ENCODE measurements around the gene GCSH. TPM values are rescaled to one million over a fixed set of nuclear protein-coding genes. Genes with fewer than 3 reads are reported as not detected.

GCSH gene
- total RNA-seq, 1 donor from 2014 or later: 17.6 TPM

DNA sequence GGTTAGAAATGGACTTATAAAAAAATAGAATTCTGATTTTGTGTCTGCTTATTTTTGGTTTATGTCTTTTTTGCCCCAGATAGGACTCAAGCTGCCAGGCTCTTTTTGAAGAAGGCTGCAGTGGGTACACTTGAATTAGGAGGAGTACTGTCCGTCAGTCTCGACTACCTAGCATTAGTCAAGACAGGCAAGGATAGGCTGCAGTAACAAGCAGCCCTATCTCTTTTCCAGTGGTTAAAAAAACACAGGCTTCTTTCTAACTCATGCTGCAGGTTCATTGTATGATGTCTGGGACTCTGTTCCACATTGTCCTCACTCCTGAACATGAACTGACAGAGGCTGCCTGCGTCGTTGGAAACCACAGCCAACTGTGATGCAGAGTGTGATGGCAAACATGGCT, 27.1 kb downstream of the GCSH start:
- Histone ChIP-seq H3K4me3 (ENCODE audit: low read depth, low read length) (no peak overlapping the region), H3K27me3 (ENCODE audit: control insufficient read depth, insufficient read depth, low read length) (no peaks in the 10 kb centered on the region), H3K36me3 (ENCODE audit: control insufficient read depth, insufficient read depth, low read length) (no peaks in the 10 kb centered on the region)
- no peak for DNase-seq (ENCODE audit: low read depth)
- TF ChIP-seq, protein P1, sequence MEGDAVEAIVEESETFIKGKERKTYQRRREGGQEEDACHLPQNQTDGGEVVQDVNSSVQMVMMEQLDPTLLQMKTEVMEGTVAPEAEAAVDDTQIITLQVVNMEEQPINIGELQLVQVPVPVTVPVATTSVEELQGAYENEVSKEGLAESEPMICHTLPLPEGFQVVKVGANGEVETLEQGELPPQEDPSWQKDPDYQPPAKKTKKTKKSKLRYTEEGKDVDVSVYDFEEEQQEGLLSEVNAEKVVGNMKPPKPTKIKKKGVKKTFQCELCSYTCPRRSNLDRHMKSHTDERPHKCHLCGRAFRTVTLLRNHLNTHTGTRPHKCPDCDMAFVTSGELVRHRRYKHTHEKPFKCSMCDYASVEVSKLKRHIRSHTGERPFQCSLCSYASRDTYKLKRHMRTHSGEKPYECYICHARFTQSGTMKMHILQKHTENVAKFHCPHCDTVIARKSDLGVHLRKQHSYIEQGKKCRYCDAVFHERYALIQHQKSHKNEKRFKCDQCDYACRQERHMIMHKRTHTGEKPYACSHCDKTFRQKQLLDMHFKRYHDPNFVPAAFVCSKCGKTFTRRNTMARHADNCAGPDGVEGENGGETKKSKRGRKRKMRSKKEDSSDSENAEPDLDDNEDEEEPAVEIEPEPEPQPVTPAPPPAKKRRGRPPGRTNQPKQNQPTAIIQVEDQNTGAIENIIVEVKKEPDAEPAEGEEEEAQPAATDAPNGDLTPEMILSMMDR (IDR thresholded peaks at IDR 0.05; ENCODE audit: insufficient read depth, low read length, severe bottlenecking): no peak
- FAIRE-seq: no peak

DNA sequence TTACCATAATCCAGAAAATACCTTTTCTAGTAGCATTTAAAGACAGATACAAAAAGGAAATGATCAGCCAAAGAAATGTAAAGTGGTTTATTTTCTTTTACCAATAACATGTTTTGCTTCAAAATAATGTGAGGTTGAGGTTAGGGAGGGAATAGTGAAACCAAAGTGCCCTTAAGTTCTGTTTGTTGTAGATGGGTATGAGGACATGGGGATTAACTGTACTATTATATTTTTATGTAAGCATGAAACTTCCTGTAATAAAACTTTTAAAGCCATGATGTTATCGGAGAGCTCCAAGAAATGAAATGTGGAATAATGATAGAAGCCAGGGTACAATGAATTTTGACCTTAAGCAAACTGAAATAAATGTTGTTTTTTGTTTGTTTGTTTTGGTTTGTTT, 29.0 kb downstream of the GCSH start:
- no peaks in the 10 kb centered on the region for H3K27me3 ChIP-seq (ENCODE audit: control insufficient read depth, insufficient read depth, low read length)
- FAIRE-seq (no peak), DNase-seq (ENCODE audit: low read depth) (no peak)
- TF ChIP-seq, protein P1 (IDR thresholded peaks at IDR 0.05; ENCODE audit: insufficient read depth, low read length, severe bottlenecking): no peak
- H3K36me3 ChIP-seq (ENCODE audit: control insufficient read depth, insufficient read depth, low read length): no peaks in the 10 kb centered on the region
- no peak overlapping the region for H3K4me3 ChIP-seq (ENCODE audit: low read depth, low read length)

DNA sequence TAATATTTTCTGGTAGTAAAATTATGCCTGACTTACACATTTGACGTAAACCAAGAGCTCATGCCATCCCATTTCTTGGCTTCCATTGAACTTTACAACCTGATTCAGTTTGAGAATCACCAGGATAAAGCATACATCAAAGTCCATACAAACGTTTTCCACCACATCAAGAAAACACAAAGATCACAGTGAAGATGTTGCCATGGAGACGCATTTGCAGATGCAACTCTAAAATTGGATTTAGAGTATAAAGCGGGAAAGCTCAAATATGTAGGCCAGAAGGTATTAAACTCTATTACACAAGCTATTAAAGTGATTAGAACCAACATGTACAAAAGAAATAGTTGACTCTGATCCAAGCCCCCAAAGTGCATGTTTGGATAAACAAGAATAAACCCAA, 29.5 kb downstream of the GCSH start:
- no peak for DNase-seq (ENCODE audit: low read depth)
- H3K36me3 ChIP-seq (ENCODE audit: control insufficient read depth, insufficient read depth, low read length): no peaks in the 10 kb centered on the region
- H3K27me3 ChIP-seq (ENCODE audit: control insufficient read depth, insufficient read depth, low read length): no peaks in the 10 kb centered on the region
- no peak overlapping the region for H3K4me3 ChIP-seq (ENCODE audit: low read depth, low read length)
- TF ChIP-seq, protein P1 (IDR thresholded peaks at IDR 0.05; ENCODE audit: insufficient read depth, low read length, severe bottlenecking): no peak
- FAIRE-seq: no peak

DNA sequence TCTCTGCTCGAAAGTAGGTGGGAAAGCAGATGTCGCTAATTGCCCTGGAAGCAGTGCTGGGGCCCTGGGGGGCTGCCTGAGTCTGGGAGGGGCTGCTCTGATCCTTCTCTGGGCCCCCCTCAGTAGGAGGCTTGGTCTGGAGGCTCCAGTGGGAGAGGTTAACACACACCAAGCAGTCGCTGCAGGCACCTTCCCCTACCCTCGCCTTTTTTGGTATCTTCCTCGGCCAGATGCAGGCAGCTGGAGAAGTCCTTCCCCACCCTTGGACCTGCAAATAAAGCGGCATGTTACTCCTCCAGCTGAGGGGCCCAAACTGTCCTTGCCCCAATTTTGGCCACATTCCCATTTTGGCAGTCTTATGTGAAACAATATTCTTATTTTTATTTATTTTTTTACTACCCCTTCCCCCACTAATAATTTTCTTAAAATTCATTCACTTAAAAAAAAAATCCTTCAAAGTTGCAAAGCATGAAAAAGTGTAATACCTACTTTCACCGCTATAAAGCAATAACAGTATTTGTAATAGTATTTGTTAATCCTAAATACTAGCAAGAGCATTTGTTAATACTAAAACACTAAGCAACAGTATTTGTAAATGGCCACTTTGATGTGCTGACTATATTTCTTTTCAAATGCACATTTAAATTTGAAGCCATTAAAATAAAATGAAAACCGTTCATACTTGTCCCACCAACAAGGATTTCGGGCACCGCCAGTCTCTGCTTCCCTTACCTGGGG, 34.2 kb downstream of the GCSH start:
- TF ChIP-seq, protein P1 (IDR thresholded peaks at IDR 0.05; ENCODE audit: insufficient read depth, low read length, severe bottlenecking): no peak
- no peak for FAIRE-seq
- H3K27me3 ChIP-seq (ENCODE audit: control insufficient read depth, insufficient read depth, low read length): no peaks in the 10 kb centered on the region
- H3K4me3 ChIP-seq (ENCODE audit: low read depth, low read length): no peak overlapping the region
- no peaks in the 10 kb centered on the region for H3K36me3 ChIP-seq (ENCODE audit: control insufficient read depth, insufficient read depth, low read length)
- DNase-seq (ENCODE audit: low read depth): no peak

DNA sequence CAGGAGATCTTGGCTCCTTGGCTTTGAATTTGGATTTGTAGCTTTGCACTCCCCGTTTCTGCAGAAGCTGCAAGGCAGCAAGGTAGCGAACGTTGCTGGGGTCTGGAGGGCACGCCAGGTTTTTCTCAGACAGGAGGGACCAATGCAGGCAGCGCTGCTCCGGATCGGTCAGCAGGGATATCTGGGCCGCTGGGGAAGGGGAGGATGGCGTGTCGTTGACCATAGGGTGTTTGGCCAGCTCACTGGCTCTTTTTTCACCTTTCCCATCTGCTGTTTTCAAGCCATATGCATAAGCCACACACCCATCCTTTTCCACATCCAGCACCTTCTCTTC, 34.9 kb downstream of the GCSH start:
- FAIRE-seq (no peak), DNase-seq (ENCODE audit: low read depth) (no peak)
- H3K27me3 ChIP-seq (ENCODE audit: control insufficient read depth, insufficient read depth, low read length): no peaks in the 10 kb centered on the region
- TF ChIP-seq, protein P1 (IDR thresholded peaks at IDR 0.05; ENCODE audit: insufficient read depth, low read length, severe bottlenecking): no peak
- no peak overlapping the region for H3K4me3 ChIP-seq (ENCODE audit: low read depth, low read length)
- H3K36me3 ChIP-seq (ENCODE audit: control insufficient read depth, insufficient read depth, low read length): no peaks in the 10 kb centered on the region

Data from bronchial epithelial cell (primary cell).